GM19395 (cell line): ENCODE measurements around the gene KRTAP20-1.

ENCODE experiments used
- ATAC-seq: cut with Tn5 transposase; IDR thresholded peaks from one replicate; pipeline ENCODE4 v1.9.1; 2021; ENCODE audit warnings: mild to moderate bottlenecking, moderate library complexity; ENCODE audit not compliant: unreplicated experiment

Gene KRTAP20-1

GRCh38 chr21:30642564-30642963, 26.3 kb downstream of the KRTAP20-1 start, which contains the start of gene KRTAP20-3:
TSS of gene KRTAP20-3 (plus strand) at chr21:30642864.
- ATAC-seq: no peak

DNA sequence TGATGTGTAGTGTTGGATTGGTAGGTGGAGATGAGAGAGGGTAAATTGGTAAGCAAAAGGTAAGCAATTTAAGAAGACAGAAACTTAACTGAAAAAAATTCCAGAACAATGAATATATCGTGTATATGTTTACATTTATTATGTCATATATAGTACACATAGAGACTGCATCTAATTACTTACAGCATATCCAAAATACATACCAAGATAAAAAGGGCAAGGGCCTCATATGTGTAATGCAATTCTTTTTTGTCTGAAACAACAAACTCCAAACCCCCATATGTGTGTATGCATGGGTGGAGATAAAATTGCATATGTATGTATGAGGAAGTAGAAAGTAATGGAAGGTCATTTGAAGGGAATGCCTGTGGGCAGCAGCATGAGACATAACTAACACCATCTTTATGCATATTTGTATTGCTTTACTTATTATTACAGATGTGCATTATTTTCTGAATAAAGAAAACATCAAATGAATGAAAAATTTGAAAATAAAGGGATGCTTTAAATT, 30.7 kb downstream of the KRTAP20-1 start:
- ATAC-seq: no peak

DNA sequence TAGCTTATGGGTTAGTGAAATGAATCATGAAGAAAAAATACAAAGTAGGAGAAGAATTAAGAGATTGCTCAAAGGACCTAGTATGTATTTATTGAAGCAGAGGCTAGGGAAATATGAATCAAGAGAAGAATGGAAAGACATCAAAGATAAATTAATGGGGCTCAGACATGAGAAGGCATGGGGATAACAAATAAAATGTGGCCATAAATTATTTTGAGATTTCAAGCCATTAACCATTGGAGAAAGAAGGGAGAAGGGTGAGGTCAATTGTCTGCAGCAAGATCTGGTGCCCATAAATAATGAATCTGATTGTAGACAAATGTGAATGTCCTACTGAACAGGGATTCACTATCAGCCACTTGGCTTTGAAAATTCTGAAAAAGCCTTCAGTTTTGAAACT, 36.7 kb downstream of the KRTAP20-1 start:
- ATAC-seq: no peak
